HEK293T (cell line): ENCODE results near the gene ACTR5.

ENCODE experiments used
- ARNT ChIP-seq: fragments of 450-650 bp; IDR thresholded peaks from 2 replicates; pipeline ENCODE4 v1.6.1; 2017; ENCODE audit warnings: mild to moderate bottlenecking
- CTBP1 ChIP-seq: fragments of 450-650 bp; IDR thresholded peaks from 2 replicates; pipeline ENCODE4 v1.6.1; 2016; ENCODE audit warnings: borderline replicate concordance
- ELF4 ChIP-seq: fragments of 450-650 bp; IDR thresholded peaks from 2 replicates; pipeline ENCODE4 v1.6.1; 2017; ENCODE audit warnings: antibody characterized with exemption
- FOXA1 ChIP-seq: fragments of 450-650 bp; IDR thresholded peaks from 2 replicates; pipeline ENCODE4 v1.6.1; 2016; ENCODE audit warnings: mild to moderate bottlenecking
- FOXK2 ChIP-seq: fragments of 450-650 bp; IDR thresholded peaks from 2 replicates; pipeline ENCODE4 v1.6.1; 2016; ENCODE audit warnings: mild to moderate bottlenecking
- FOXM1 ChIP-seq: fragments of 450-650 bp; IDR thresholded peaks from 2 replicates; pipeline ENCODE4 v1.6.1; 2017; ENCODE audit warnings: mild to moderate bottlenecking, borderline replicate concordance
- HDGF ChIP-seq: fragments of 450-650 bp; IDR thresholded peaks from 2 replicates; pipeline ENCODE4 v1.6.1; 2017; ENCODE audit warnings: antibody characterized with exemption, borderline replicate concordance
- L3MBTL2 ChIP-seq: fragments of 450-650 bp; conservative IDR thresholded peaks from 2 replicates; pipeline ENCODE4 v1.6.1; 2016; ENCODE audit warnings: mild to moderate bottlenecking
- LEF1 ChIP-seq: fragments of 450-650 bp; IDR thresholded peaks from 2 replicates; pipeline ENCODE4 v1.6.1; 2017; ENCODE audit warnings: mild to moderate bottlenecking, borderline replicate concordance
- NFRKB ChIP-seq: fragments of 450-650 bp; IDR thresholded peaks from 2 replicates; pipeline ENCODE4 v1.6.1; 2016; ENCODE audit warnings: mild to moderate bottlenecking, moderate library complexity
- SP1 ChIP-seq: fragments of 450-650 bp; IDR thresholded peaks from 2 replicates; pipeline ENCODE4 v1.6.1; 2017
- SUZ12 ChIP-seq: fragments of 450-650 bp; IDR thresholded peaks from 2 replicates; pipeline ENCODE4 v1.6.1; 2016; ENCODE audit warnings: mild to moderate bottlenecking
- ZNF384 ChIP-seq: fragments of 450-650 bp; IDR thresholded peaks from 2 replicates; pipeline ENCODE4 v1.6.1; 2016

DNA sequence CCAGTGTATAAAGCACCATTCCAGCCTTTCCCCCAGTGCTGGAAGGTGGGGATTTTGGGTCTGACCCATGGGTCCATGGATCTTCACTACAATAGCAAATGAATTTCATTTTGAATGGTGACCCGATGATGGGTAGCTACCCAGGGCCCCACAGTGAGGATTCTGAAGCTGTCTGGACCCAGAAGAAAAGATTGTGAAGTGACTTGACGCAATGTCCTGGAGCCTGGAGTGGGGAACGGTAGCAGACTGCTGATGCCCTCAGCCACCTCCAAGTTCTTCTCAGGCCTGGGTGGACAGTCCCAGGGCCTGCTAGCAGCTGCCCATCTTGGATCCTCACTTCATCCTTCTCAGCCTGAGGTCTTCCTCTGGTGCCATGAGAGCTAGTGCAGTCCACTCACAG, 47.3 kb upstream of the ACTR5 start:
- TF ChIP-seq L3MBTL2 (no peak), LEF1 (no peak), CTBP1 (no peak), ELF4 (no peak), ARNT (no peak), SP1 (no peak), FOXM1 (no peak), NFRKB (no peak), SUZ12 (no peak), FOXK2 (no peak), HDGF (no peak), FOXA1 (no peak), ZNF384 (no peak)
